ENCODE measurements around the gene TBC1D22A. TPM values are rescaled to one million over a fixed set of nuclear protein-coding genes. Genes with fewer than 3 reads are reported as not detected.

TBC1D22A gene
- total and polyA plus RNA-seq, 2 donors (not counting 3 experiments of a cell fraction or from before 2014, with no cell fraction given): 26.1 to 32.4 TPM

DNA sequence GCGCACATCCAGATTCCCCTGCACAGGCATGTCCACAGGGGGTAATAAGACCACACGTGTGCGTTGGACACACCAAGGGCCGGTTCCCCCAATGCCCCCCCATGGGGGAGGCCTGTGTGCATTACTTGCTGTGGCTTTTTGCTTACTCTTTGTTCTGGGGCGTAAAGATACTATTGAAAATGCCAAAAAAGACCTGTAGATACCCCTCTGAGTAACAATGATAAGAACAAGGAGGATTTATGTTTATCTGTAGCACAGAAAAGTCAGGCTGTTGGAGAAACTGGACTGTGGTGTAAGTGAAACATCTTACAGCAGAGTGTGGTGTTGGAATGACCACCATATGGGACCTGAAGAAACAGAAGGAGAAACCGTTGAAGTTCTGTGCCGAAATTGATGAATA lies 103.2 kb downstream of the TBC1D22A start:
- TF ChIP-seq JUN (IDR thresholded peaks at IDR 0.05; ENCODE audit: borderline replicate concordance, insufficient read depth, insufficient read length, low read depth): no peak
- TF ChIP-seq, protein P1, sequence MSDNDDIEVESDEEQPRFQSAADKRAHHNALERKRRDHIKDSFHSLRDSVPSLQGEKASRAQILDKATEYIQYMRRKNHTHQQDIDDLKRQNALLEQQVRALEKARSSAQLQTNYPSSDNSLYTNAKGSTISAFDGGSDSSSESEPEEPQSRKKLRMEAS (IDR thresholded peaks at IDR 0.05; ENCODE audit: insufficient read depth, insufficient read length): no peak
- H3K9me1 ChIP-seq (replicated peaks; ENCODE audit: control insufficient read depth, extremely low read depth, insufficient read depth, low read length): no peaks in the 10 kb centered on the region
- DNase-seq (ENCODE audit: low read depth, low spot score) (no peak), FAIRE-seq (no peak)
- ChIA-PET CTCF (no interaction called here), POLR2A (no interaction called here)
- no peaks in the 10 kb centered on the region for H3K4me1 ChIP-seq (ENCODE audit: control insufficient read depth, extremely low read depth, insufficient read depth, low read length)
- H3K4me3 ChIP-seq (replicated peaks in 1 of 3; ENCODE audit: insufficient read depth in 1 of 3, low read depth in 1 of 3, low read length in 3 of 3): no peak overlapping the region
- no peak overlapping the region for H3K4me2 ChIP-seq (ENCODE audit: insufficient read depth, low read length)
- no peaks in the 10 kb centered on the region for H3K27me3 ChIP-seq (ENCODE audit: control insufficient read depth in 2 of 2, insufficient read depth in 2 of 2, low read length in 2 of 2)
- H3K9me3 ChIP-seq (replicated peaks; ENCODE audit: control insufficient read depth, insufficient read depth, low read length): no peaks in the 10 kb centered on the region
- no peak overlapping the region for H3K27ac ChIP-seq (ENCODE audit: insufficient read depth, low read depth, low read length)
- H3K36me3 ChIP-seq (ENCODE audit: control insufficient read depth in 2 of 2, extremely low read depth in 1 of 2, insufficient read depth in 2 of 2, low read length in 2 of 2): no peaks in the 10 kb centered on the region
- H3K9ac ChIP-seq (replicated peaks; ENCODE audit: extremely low read depth, insufficient read depth, low read length): no peak overlapping the region
- H2AFZ ChIP-seq (ENCODE audit: low read depth, low read length): no peak overlapping the region
- dilution Hi-C loops (cut with MboI; ENCODE audit: extremely low pct_ligation_motif_present, low sequenced_read_pairs) (no loop called here), intact Hi-C loops (cut with micrococcal nuclease) (no loop called here)
- no peaks in the 10 kb centered on the region for H3K79me2 ChIP-seq (ENCODE audit: control insufficient read depth, insufficient read depth, low read length)
- BruUV-seq (replicated peaks): no TSS peak
- no peaks in the 10 kb centered on the region for H4K20me1 ChIP-seq (replicated peaks; ENCODE audit: control insufficient read depth, extremely low read depth, insufficient read depth, low read length)

DNA sequence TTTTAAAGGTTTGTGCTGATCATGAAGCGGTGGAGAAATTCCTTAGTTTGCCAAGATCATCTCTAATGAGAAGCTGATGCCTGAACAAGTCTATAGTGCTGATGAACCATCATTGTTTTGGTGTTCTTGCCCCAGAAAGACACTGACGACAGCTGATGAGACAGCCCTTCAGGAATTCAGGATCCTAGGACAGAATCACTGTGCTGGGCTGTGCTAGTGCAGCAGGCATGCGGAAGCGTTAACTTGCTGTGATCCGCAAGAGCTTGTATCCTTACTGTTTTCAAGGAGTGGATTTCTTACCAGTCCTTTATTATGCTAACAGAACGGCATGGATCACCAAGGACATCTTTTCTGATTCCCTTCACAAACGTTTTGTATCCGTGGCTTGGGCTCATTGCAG lies 104.1 kb downstream of the TBC1D22A start:
- CTCF ChIA-PET: interaction anchor here (1.0 kb wide), 1 partner anchor 11 kb away, joined by 3 read pairs; no protein-coding TSS in a partner anchor
- dilution Hi-C loops (cut with MboI; ENCODE audit: extremely low pct_ligation_motif_present, low sequenced_read_pairs): no loop called here
- BruUV-seq (replicated peaks): no TSS peak
- intact Hi-C loops (cut with micrococcal nuclease): no loop called here
- Histone ChIP-seq H3K9me1 (replicated peaks; ENCODE audit: control insufficient read depth, extremely low read depth, insufficient read depth, low read length) (no peaks in the 10 kb centered on the region), H3K79me2 (ENCODE audit: control insufficient read depth, insufficient read depth, low read length) (no peaks in the 10 kb centered on the region), H3K4me3 (replicated peaks in 1 of 3; ENCODE audit: insufficient read depth in 1 of 3, low read depth in 1 of 3, low read length in 3 of 3) (no peak overlapping the region), H3K4me2 (ENCODE audit: insufficient read depth, low read length) (no peak overlapping the region), H3K27me3 (ENCODE audit: control insufficient read depth in 2 of 2, insufficient read depth in 2 of 2, low read length in 2 of 2) (no peaks in the 10 kb centered on the region), H3K27ac (ENCODE audit: insufficient read depth, low read depth, low read length) (no peak overlapping the region), H3K9me3 (replicated peaks; ENCODE audit: control insufficient read depth, insufficient read depth, low read length) (no peaks in the 10 kb centered on the region), H2AFZ (ENCODE audit: low read depth, low read length) (no peak overlapping the region), H3K9ac (replicated peaks; ENCODE audit: extremely low read depth, insufficient read depth, low read length) (no peak overlapping the region), H3K4me1 (ENCODE audit: control insufficient read depth, extremely low read depth, insufficient read depth, low read length) (no peaks in the 10 kb centered on the region), H4K20me1 (replicated peaks; ENCODE audit: control insufficient read depth, extremely low read depth, insufficient read depth, low read length) (no peaks in the 10 kb centered on the region), H3K36me3 (ENCODE audit: control insufficient read depth in 2 of 2, extremely low read depth in 1 of 2, insufficient read depth in 2 of 2, low read length in 2 of 2) (no peaks in the 10 kb centered on the region)
- DNase-seq (ENCODE audit: low read depth, low spot score) (no peak), FAIRE-seq (no peak)
- POLR2A ChIA-PET: no interaction called here
- TF ChIP-seq FOS (IDR thresholded peaks at IDR 0.05; ENCODE audit: borderline replicate concordance, insufficient read depth, low read length) (no peak), EZH2 (IDR thresholded peaks at IDR 0.05; ENCODE audit: borderline replicate concordance, low read depth, low read length, severe bottlenecking) (no peak), POLR2A (IDR thresholded peaks at IDR 0.05; ENCODE audit: low read depth, low read length) (no peak), MYC (IDR thresholded peaks at IDR 0.05; ENCODE audit: low read depth, low read length) (no peak), GATA2 (IDR thresholded peaks at IDR 0.05; ENCODE audit: insufficient read depth, insufficient read length, low read depth, low read length) (no peak), POLR2AphosphoS5 (IDR thresholded peaks at IDR 0.05; ENCODE audit: insufficient read depth, low read depth, low read length) (no peak), JUN (IDR thresholded peaks at IDR 0.05; ENCODE audit: borderline replicate concordance, insufficient read depth, insufficient read length, low read depth) (no peak)
- TF ChIP-seq, protein P1 (IDR thresholded peaks at IDR 0.05; ENCODE audit: insufficient read depth, insufficient read length): no peak
- TF ChIP-seq, protein P2, sequence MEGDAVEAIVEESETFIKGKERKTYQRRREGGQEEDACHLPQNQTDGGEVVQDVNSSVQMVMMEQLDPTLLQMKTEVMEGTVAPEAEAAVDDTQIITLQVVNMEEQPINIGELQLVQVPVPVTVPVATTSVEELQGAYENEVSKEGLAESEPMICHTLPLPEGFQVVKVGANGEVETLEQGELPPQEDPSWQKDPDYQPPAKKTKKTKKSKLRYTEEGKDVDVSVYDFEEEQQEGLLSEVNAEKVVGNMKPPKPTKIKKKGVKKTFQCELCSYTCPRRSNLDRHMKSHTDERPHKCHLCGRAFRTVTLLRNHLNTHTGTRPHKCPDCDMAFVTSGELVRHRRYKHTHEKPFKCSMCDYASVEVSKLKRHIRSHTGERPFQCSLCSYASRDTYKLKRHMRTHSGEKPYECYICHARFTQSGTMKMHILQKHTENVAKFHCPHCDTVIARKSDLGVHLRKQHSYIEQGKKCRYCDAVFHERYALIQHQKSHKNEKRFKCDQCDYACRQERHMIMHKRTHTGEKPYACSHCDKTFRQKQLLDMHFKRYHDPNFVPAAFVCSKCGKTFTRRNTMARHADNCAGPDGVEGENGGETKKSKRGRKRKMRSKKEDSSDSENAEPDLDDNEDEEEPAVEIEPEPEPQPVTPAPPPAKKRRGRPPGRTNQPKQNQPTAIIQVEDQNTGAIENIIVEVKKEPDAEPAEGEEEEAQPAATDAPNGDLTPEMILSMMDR (IDR thresholded peaks at IDR 0.05; ENCODE audit: extremely low read depth in 1 of 2, insufficient read depth in 1 of 2, low read depth in 1 of 2, low read length in 2 of 2): no peak
